GM18868 (cell line): ENCODE data around the gene SYNGR3.
"Not testable (repeated sequence)": the region's sequence is repeated elsewhere in the genome, so short reads cannot be mapped to it uniquely, and the experiment has no call there.

Experiments
- ATAC-seq: cut with Tn5 transposase; IDR thresholded peaks from one replicate; pipeline ENCODE4 v1.9.1; 2021; ENCODE audit warnings: mild to moderate bottlenecking, moderate library complexity; ENCODE audit not compliant: unreplicated experiment

SYNGR3 gene

GRCh38 chr16:2027024-2028010 is 37.5 kb downstream of the SYNGR3 start:
- ATAC-seq, result no peak

DNA sequence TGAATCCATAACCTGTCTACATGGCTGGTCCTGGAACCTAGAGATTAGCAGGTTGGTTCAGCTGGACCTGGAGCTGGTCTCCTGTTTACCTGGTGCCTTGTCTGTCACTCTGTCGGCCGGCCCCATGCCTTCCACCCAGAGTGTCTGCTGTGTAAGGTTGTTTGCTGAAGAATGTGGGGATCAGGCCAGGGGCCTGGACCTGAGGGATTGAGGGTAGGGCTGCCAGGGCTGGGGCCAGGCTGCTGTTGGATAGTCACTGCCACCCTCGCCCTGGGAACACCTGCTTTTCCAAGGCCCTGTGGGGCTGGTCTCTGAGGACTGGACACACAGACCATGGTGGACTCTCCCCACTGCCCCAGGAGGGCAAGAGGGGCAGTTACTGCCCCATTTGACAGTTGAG is 38.4 kb downstream of the SYNGR3 start:
- ATAC-seq, result no peak

DNA sequence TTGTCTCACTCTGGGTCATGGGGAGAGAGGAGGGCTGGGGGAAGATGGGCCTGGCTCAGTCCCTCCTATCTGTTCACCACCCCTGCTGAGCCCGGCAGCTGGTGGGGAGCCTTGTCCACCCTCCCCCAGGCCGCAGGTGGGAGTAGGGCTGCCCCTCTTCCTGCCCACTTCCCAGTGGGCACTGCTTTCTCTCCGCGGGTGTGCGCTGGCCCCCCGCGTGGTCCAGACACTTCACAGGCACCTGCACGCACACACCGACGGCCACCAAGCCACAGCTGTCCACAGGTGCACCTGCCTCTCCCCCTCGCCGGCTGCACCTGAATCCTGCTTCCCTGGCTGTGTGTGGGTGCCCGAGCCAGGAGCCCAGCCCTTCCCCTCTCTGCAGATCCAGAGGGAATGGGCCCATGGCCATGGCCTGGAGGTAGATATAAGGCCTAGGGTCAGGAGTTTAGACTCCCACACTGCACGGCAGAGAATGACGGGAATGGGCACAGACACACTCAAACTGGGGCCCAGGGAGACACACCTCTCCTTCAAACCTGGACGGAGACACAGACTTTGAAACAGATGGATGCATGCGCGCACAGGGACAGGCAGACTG is 39.0 kb downstream of the SYNGR3 start:
- no peak for ATAC-seq

DNA sequence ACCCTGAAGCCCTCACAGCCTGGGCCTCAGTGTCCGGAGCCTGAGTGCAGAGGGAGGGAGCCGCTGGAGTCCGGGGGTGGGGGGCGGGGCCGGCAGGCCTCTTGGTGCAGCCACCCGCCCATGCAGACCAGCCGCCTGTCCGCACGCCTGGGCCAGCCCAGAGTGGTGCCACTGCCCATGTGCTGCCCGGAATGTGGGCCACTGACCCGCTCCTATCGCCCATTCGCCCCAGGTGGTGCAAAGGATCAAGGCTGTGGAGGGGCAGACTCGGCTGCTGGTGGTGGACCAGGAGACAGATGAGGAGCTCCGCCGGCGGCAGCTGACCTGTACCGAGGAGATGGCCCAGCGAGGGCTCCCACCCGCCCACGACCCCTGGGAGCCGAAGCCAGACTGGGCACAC is 39.6 kb downstream of the SYNGR3 start:
- no peak for ATAC-seq

- ATAC-seq, result no peak
These were observed 40.3 kb downstream of the SYNGR3 start for GRCh38 chr16:2030036-2030435.

DNA sequence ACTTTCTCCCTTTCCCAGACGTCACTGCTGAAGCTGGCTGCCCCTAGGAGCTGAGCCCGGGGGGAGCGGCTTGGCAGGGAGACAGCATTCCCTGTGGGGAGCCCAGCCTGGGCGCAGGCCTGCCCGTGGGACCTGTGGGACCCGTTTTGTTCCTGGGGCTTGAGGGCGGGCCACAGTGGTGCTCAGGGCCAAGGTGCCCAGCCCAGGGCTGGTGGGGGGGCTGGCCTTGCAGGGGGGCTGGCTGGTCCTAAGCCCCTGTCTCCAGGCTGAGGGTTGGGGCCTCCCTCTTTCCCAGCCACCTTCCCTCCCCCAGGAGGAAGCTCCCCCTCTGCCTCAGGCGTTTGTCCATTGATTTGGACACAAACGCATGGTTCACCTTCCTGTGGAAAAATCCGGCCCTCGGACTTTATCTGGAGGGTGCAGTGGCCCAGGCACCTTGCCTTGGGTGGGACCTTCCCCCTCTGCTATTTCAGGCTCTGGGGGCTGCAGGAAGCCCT is 41.4 kb downstream of the SYNGR3 start:
- ATAC-seq, result no peak

DNA sequence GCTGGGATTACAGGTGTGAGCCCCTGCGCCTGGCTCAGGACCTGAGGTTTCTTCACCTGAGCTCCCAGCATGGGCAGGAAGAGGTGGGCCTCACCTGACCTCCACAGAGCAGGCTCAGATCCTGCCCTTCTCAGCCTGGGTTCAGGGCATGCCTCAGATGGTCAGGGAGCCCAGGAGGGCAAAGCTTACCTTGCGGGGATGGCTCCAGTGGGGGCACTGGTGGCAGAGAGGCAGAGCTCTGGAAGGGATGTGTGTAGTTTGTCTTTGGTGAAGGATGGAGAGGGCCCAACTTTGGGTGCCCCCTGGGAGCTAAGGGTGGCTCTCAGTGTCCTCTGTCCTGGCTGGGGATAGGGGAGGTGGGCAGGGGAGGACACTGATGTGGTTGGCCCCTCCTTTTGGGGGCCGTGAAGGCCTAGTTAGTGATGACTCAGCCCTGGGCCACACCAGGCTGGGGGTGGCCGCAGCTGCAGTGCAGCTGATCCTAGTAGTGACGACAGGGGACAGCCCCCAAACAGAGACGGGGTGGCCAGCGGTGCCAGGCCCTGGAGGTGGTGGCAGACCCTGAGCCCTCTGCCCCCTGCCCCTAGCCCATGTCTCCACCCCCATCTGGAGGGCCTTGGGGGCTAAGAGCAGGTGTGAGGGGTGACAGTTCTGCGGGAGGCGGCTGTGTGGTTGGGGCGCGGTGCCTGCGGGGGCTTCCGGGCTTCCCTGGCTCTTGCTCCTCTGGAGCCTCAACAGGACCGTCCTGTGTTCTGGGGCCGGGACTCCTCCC is 42.7 kb downstream of the SYNGR3 start:
- no peak for ATAC-seq

GRCh38 chr16:2033057-2033908 is 43.5 kb downstream of the SYNGR3 start:
- no peak for ATAC-seq

- not testable (repeated sequence) for ATAC-seq
These were observed 44.3 kb downstream of the SYNGR3 start for GRCh38 chr16:2033909-2034695.

GRCh38 chr16:2034696-2035430 is 45.1 kb downstream of the SYNGR3 start:
- ATAC-seq, result no peak

DNA sequence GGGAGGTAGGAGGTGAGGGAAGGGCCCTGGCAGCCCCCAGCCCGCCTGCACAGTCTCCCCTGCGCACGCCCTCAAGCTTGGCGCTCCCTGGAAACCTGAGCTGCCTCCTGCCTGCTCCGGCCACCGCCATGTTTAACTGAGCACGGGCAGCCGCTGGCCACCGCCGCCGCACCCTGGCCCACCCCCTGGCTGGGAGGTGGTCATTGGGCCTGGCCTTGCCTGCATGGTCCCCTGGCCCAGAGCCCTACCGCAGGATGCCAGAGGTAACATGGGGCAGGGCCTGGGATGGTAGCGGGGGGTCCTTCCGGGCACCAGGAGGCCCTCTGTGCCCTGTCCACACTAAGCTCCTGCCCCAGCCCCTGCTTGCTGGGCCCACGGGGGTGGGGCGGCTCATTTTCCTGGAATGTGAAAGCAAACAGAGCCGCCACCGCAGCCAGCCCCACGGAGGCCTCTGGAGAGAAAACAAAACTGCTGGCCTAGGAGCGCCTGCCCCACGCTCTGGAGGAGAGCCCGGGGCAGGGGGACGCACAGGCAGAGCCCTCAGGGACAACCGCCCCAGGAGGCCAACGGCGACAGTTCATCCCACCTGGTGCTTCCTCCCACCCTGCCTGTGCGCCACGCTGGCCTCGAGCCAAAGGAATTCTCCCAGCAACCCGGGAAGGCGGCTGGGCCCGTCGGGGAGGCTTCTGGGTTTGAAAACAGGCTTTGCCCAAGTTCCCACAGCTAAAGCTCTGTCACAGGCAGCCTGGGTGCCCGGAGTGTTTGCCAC is 45.8 kb downstream of the SYNGR3 start:
- ATAC-seq, result no peak

GRCh38 chr16:2036200-2036966 is 46.6 kb downstream of the SYNGR3 start:
- no peak for ATAC-seq

- ATAC-seq, result no peak
These were observed 47.3 kb downstream of the SYNGR3 start for GRCh38 chr16:2037115-2037514.

DNA sequence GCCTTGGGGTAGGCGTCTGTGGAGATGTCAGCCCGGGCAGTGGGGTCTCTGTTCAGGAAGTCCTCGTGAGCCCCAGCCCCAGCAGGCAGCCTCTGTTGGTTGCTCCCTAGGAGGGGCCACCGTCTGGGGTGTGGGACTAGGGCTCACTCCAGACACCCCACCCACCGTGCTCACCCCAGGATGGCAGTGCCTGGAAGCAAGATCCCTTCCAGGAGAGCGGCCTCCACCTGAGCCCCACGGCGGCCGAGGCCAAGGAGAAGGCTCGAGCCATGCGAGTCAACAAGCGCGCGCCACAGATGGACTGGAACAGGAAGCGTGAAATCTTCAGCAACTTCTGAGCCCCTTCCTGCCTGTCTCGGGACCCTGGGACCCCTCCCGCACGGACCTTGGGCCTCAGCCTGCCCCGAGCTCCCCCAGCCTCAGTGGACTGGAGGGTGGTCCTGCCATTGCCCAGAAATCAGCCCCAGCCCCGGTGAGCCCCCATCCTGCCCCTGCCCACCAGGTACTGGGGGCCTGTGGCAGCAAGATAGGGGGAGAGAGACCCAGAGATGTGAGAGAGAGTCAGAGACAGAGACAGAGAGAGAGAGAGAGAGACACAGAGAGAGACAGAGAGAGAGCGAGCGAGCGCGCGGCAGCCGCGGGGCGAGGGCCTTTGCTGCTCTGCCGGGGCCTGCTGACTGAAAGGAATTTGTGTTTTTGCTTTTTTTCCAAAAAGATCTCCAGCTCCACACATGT is 48.0 kb downstream of the SYNGR3 start:
- no peak for ATAC-seq

DNA sequence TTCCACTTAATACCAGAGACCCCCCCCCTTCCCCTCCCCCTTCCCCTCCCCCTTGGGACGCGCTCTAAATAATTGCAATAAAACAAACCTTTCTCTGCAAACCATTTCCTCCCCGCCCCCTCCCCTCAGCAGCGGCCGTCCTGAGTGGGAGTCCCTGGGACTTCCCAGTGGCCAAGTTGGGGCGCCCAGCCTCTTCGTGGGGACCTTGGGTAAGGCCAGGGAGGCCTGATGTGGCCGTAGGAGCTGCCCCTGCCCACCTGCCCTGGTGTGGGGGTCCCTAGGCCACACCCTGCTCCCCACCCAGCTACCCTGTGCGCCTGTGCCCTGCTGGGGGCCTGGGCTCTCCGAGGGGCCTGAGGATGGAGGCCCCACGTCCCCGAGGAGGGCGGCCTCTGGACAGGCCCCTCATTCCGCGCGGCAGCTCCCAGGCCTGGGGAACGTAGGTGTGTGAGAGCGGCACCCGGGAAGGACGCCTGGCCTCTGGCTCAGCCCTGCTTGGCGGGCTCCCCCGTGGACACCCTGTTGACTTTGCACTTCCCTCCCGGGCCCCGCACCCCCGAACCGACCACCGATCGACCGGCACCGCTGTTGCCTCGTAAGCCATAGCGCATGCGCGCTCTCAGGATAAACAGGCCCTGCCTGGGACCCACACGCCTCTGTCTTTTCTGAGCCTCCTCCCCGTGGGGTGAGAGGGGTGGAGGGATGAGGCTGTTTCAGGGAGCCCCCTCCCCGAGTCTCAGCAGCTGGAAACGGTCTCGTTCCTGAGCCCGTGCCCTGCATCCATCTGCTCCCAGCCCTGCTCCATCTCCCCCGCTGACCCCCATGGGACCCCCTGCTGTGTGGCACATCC is 48.8 kb downstream of the SYNGR3 start:
- no peak for ATAC-seq
